Prostate gland (tissue), 2 donors: ENCODE results near the gene ALG8.

ENCODE experiments used
- POLR2A ChIP-seq: fragments of 450-650 bp; IDR thresholded peaks from one replicate; pipeline ENCODE4 v1.6.1; 2016; ENCODE audit warnings: antibody characterized with exemption, mild to moderate bottlenecking
- TF ChIP-seq, protein P1 (sequence below), 4 experiments: fragments of 200-600 bp in 2 of 4; fragments of 450-650 bp in 2 of 4; sonication (generic) in 2 of 4; IDR thresholded peaks; 1 replicate in 3 of 4; 2 replicates in 1 of 4; pipeline ENCODE4 v1.5.1; 2016 to 2019; ENCODE audit warnings: antibody characterized with exemption in 4 of 4, mild to moderate bottlenecking in 2 of 4, moderate library complexity in 2 of 4

DNA sequence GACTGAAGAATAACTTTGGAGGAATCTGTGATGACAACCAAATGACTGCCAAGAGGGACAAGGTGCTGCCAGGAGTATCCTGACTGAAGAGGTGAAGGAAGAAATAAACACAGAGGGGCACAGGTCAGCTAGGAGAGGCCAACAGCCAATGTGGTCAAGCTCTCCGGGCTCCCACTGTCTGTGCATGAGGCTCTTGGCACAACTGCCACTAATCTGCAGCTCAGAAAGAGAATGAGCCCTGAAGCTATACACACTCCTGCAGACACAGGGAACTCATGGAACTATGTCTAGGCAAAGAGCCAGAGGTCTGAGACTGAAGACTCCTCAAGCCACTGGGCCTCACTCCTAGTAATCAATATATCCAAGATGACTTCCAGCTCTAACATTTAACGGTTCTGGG lies 68.8 kb downstream of the ALG8 start:
- TF ChIP-seq, protein P1, sequence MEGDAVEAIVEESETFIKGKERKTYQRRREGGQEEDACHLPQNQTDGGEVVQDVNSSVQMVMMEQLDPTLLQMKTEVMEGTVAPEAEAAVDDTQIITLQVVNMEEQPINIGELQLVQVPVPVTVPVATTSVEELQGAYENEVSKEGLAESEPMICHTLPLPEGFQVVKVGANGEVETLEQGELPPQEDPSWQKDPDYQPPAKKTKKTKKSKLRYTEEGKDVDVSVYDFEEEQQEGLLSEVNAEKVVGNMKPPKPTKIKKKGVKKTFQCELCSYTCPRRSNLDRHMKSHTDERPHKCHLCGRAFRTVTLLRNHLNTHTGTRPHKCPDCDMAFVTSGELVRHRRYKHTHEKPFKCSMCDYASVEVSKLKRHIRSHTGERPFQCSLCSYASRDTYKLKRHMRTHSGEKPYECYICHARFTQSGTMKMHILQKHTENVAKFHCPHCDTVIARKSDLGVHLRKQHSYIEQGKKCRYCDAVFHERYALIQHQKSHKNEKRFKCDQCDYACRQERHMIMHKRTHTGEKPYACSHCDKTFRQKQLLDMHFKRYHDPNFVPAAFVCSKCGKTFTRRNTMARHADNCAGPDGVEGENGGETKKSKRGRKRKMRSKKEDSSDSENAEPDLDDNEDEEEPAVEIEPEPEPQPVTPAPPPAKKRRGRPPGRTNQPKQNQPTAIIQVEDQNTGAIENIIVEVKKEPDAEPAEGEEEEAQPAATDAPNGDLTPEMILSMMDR (IDR thresholded peaks at IDR 0.05) = no peak
- TF ChIP-seq POLR2A = no peak
